HEK293 (cell line): Measurements from ENCODE around the gene CDK9.

ENCODE experiments used
- CTCF ChIA-PET: fragments of 350-600 bp; formaldehyde crosslinking; extraction: SDS; loops from one replicate; lab custom pipeline; 2021; ENCODE audit warnings: antibody characterized with exemption; lab: Yijun Ruan, JAX
- POLR2A ChIA-PET: fragments of 300-600 bp; formaldehyde crosslinking; extraction: SDS; loops from one replicate; lab custom pipeline; 2020; ENCODE audit warnings: antibody characterized with exemption, inconsistent platforms; lab: Yijun Ruan, JAX
- H3K27ac ChIP-seq: fragments of 200-500 bp; sonication (Bioruptor generic); 2 replicates; pipeline ENCODE4 v1.5.1; 2014; ENCODE audit warnings: low read depth, low read length, control low read depth, inconsistent platforms; ENCODE audit errors: extremely low read depth
- H3K36me3 ChIP-seq, 2 experiments: fragments of 200-500 bp in 1 of 2; sonication (Bioruptor generic) in 1 of 2; 1 replicate in 1 of 2; 2 replicates in 1 of 2; pipeline ENCODE4 v1.5.1; 2014 to 2017; ENCODE audit warnings: inconsistent platforms in 2 of 2, low read length in 2 of 2; ENCODE audit not compliant: control insufficient read depth in 2 of 2, insufficient read depth in 1 of 2
- H3K4me1 ChIP-seq: fragments of 200-500 bp; sonication (Bioruptor generic); 2 replicates; pipeline ENCODE4 v1.5.1; 2014; ENCODE audit warnings: mild to moderate bottlenecking, low read length, inconsistent platforms; ENCODE audit not compliant: control insufficient read depth, insufficient read depth
- H3K4me3 ChIP-seq: 2 replicates; pipeline ENCODE4 v1.5.1; 2011; ENCODE audit warnings: low read depth, mild to moderate bottlenecking, control low read depth, low read length, moderate library complexity
- H3K9me3 ChIP-seq: fragments of 200-500 bp; sonication (Bioruptor generic); 2 replicates; pipeline ENCODE4 v1.5.1; 2014; ENCODE audit warnings: low read depth, low read length, inconsistent platforms; ENCODE audit not compliant: control insufficient read depth, insufficient read depth
- PRDM10 ChIP-seq: fragments of 450-650 bp; formaldehyde crosslinking; IDR thresholded peaks from 2 replicates; pipeline ENCODE4 v1.5.1; 2016; ENCODE audit warnings: missing biosample characterization, missing genetic modification characterization
- PRDM4 ChIP-seq: fragments of 450-650 bp; formaldehyde crosslinking; IDR thresholded peaks from 2 replicates; pipeline ENCODE4 v1.5.1; 2017; ENCODE audit warnings: missing biosample characterization, missing genetic modification characterization
- SETDB1 ChIP-seq: IDR thresholded peaks from one replicate; pipeline ENCODE4 v1.6.1; 2017; ENCODE audit warnings: mild to moderate bottlenecking, low read length, moderate library complexity, mixed read lengths; ENCODE audit not compliant: insufficient read length
- TCF7L2 ChIP-seq: IDR thresholded peaks from 2 replicates; pipeline ENCODE4 v1.6.1; 2011; ENCODE audit warnings: low read depth, mild to moderate bottlenecking, inconsistent platforms, low read length, moderate library complexity, borderline replicate concordance
- ZIC2 ChIP-seq: fragments of 450-650 bp; formaldehyde crosslinking; IDR thresholded peaks from 2 replicates; pipeline ENCODE4 v1.5.1; 2016; ENCODE audit warnings: missing biosample characterization, missing genetic modification characterization
- ZNF292 ChIP-seq: fragments of 450-650 bp; formaldehyde crosslinking; IDR thresholded peaks from 2 replicates; pipeline ENCODE4 v1.5.1; 2016; ENCODE audit warnings: low read depth, missing biosample characterization, missing genetic modification characterization, borderline replicate concordance
- ZNF433 ChIP-seq: fragments of 450-650 bp; formaldehyde crosslinking; IDR thresholded peaks from 2 replicates; pipeline ENCODE4 v1.5.1; 2016; ENCODE audit warnings: missing biosample characterization, missing genetic modification characterization, low read depth
- ZNF558 ChIP-seq: fragments of 450-650 bp; formaldehyde crosslinking; IDR thresholded peaks from 2 replicates; pipeline ENCODE4 v1.5.1; 2016; ENCODE audit warnings: missing biosample characterization, missing genetic modification characterization
- ZNF664 ChIP-seq: fragments of 450-650 bp; formaldehyde crosslinking; IDR thresholded peaks from 2 replicates; pipeline ENCODE4 v1.5.1; 2016; ENCODE audit warnings: missing biosample characterization, missing genetic modification characterization
- ZNF701 ChIP-seq: fragments of 450-650 bp; formaldehyde crosslinking; IDR thresholded peaks from 2 replicates; pipeline ENCODE4 v1.5.1; 2016; ENCODE audit warnings: missing biosample characterization, missing genetic modification characterization
- ZNF747 ChIP-seq: fragments of 450-650 bp; formaldehyde crosslinking; IDR thresholded peaks from 2 replicates; pipeline ENCODE4 v1.5.1; 2016; ENCODE audit warnings: missing biosample characterization, missing genetic modification characterization

CDK9 gene

GRCh38 chr9:127812936-127813675 is 27.3 kb downstream of the CDK9 start (continued):
- no peak for TF ChIP-seq ZNF292 (tag by site-specific recombination)
- no peak for TF ChIP-seq ZNF701 (tag by site-specific recombination)
- TF ChIP-seq, all 188 proteins: peak for 0

- no peaks in the 10 kb centered on the region for H3K9me3 ChIP-seq
- ChIA-PET CTCF (interaction anchor here (1.0 kb wide), 1 partner anchor 11 kb away, joined by 3 read pairs; no protein-coding TSS in a partner anchor), POLR2A (no interaction called here)
- TF ChIP-seq TCF7L2 (no peak), ZNF292 (tag by site-specific recombination) (no peak)
- H3K36me3 ChIP-seq, result peaks cover 0 to 53% of the 10 kb centered on the region in 2 experiments; a peak in 2 of 3 replicates
- H3K27ac ChIP-seq, result no peak overlapping the region
- no peak overlapping the region for H3K4me3 ChIP-seq
- no peaks in the 10 kb centered on the region for H3K4me1 ChIP-seq
These were observed 27.9 kb downstream of the CDK9 start for GRCh38 chr9:127813686-127814226.

GRCh38 chr9:127814619-127815511 is 29.0 kb downstream of the CDK9 start:
- Histone ChIP-seq H3K4me1 (no peaks in the 10 kb centered on the region), H3K27ac (no peak overlapping the region), H3K4me3 (no peak overlapping the region), H3K9me3 (no peaks in the 10 kb centered on the region), H3K36me3 (peaks cover 0 to 45% of the 10 kb centered on the region in 2 experiments; a peak in 2 of 3 replicates)
- CTCF ChIA-PET, result interaction anchor here (0.7 to 1.0 kb wide), 2 partner anchors 9 to 19 kb away, joined by 3 read pairs; no protein-coding TSS in a partner anchor
- TF ChIP-seq ZNF664 (tag by site-specific recombination) (no peak), PRDM4 (tag by site-specific recombination) (peak; percentile 59; the same call in 1 of the 2 replicates), ZNF747 (tag by site-specific recombination) (no peak), ZIC2 (tag by site-specific recombination) (peak; percentile 39; the same call in 1 of the 2 replicates)
- POLR2A ChIA-PET, result no interaction called here

- ChIA-PET POLR2A (interaction anchor here (0.6 kb wide), 1 partner anchor 89 kb away, joined by 5 read pairs; no protein-coding TSS in a partner anchor), CTCF (interaction anchor here (0.7 kb wide), 1 partner anchor 19 kb away, joined by 3 read pairs; no protein-coding TSS in a partner anchor)
- no peak overlapping the region for H3K4me3 ChIP-seq
- no peaks in the 10 kb centered on the region for H3K9me3 ChIP-seq
- peaks cover 0 to 37% of the 10 kb centered on the region in 2 experiments; a peak in 2 of 3 replicates for H3K36me3 ChIP-seq
- TF ChIP-seq PRDM10 (tag by site-specific recombination), result 0 out of 2 replicates have a peak, but pooled peaks have one; percentile 12
- no peak for TF ChIP-seq SETDB1
- no peak for TF ChIP-seq ZNF558 (tag by site-specific recombination)
- TF ChIP-seq ZNF433 (tag by site-specific recombination), result no peak
- TF ChIP-seq ZIC2 (tag by site-specific recombination), result peak; percentile 41
- H3K4me1 ChIP-seq, result no peaks in the 10 kb centered on the region
- no peak overlapping the region for H3K27ac ChIP-seq
These were observed 29.9 kb downstream of the CDK9 start for GRCh38 chr9:127815512-127816361.
